ENCODE data around the gene SSUH2.

GRCh38 chr3:8573342-8573926 lies 71.2 kb downstream of the SSUH2 start:
- TF ChIP-seq CTCF (IDR thresholded peaks at IDR 0.05) (no peak), EP300 (IDR thresholded peaks at IDR 0.05) (no peak), POLR2A (IDR thresholded peaks at IDR 0.05) (no peak)
